ENCODE results near the gene JPH2.

JPH2 gene

DNA sequence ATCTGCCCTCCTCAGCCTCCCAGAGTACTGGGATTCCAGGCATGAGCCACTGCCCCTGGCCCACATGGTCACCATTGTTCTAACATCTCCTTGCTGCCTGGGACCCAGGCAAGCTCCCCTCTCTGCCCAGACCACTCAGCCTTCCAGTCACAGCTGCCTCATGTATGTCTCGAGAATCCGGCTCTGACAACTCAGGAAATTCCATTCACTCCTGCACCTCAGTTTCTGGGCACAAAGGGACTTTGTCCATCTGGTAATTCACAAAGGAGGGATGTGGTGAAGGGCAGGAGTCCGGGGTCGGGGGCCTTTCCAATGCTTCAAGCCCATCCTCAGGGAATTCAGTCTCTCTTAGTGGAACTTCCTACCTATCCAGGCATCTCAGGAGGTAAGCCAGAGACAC is 40.7 kb downstream of the JPH2 start:
- TF ChIP-seq, protein P1, sequence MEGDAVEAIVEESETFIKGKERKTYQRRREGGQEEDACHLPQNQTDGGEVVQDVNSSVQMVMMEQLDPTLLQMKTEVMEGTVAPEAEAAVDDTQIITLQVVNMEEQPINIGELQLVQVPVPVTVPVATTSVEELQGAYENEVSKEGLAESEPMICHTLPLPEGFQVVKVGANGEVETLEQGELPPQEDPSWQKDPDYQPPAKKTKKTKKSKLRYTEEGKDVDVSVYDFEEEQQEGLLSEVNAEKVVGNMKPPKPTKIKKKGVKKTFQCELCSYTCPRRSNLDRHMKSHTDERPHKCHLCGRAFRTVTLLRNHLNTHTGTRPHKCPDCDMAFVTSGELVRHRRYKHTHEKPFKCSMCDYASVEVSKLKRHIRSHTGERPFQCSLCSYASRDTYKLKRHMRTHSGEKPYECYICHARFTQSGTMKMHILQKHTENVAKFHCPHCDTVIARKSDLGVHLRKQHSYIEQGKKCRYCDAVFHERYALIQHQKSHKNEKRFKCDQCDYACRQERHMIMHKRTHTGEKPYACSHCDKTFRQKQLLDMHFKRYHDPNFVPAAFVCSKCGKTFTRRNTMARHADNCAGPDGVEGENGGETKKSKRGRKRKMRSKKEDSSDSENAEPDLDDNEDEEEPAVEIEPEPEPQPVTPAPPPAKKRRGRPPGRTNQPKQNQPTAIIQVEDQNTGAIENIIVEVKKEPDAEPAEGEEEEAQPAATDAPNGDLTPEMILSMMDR (IDR thresholded peaks at IDR 0.05; ENCODE audit: insufficient read depth, low read depth, low read length, missing control alignments), result no peak
- DNase-seq (ENCODE audit: low read depth), result no peak
- no peak overlapping the region for H3K4me3 ChIP-seq (ENCODE audit: low read length)

DNA sequence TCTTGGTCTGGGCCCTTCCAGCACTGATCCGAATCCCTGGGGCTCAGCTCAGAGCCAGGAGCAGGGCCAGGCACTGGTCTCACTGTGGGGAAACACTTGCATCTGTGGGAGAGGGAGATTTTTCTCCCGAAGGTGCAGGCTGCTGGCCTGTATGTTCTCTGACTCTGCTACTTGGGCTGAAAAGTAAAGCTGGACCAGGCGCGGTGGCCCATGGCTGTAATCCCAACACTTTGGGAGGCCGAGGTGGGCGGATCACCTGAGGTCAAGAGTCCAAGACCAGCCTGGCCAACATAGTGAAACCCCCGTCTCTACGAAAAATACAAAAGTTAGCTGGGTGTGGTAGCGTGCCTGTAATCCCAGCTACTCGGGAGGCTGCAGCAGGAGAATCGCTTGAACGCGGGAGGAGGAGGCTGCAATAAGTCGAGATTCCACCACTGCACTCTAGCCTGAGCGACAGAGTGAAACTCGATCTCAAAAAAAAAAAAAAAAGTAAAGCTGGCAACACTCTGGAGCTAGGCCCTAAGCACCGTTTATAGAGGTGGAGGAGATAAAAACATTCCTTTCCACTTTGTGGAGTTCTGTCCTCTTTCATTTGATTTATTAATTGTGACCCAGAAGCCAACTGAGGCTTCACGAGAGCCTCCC is 41.7 kb downstream of the JPH2 start:
- no peak overlapping the region for H3K4me3 ChIP-seq (ENCODE audit: low read length)
- DNase-seq (ENCODE audit: low read depth), result no peak
- TF ChIP-seq, protein P1 (IDR thresholded peaks at IDR 0.05; ENCODE audit: insufficient read depth, low read depth, low read length, missing control alignments), result no peak

DNA sequence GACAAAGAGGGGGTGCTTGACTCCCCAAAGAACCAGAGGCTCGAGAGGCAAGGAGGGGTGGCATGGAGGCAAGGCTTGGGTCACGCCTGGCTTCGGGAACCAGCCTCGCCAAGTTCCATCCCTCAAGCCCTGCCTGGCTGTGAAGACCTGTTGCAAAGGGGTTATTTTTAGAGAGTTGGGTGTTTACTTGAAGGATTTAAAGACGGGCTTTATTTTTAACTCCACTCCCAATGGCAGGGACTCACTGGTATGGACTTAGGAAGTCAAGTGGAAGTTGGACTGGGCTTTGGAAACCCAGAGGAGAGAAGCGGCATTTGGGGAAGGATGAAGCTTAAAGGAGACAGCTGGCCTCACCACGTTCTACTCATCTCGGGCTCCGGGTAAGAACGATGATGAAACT is 43.1 kb downstream of the JPH2 start:
- TF ChIP-seq, protein P1 (IDR thresholded peaks at IDR 0.05; ENCODE audit: insufficient read depth, low read depth, low read length, missing control alignments), result no peak
- H3K4me3 ChIP-seq (ENCODE audit: low read length), result no peak overlapping the region
- no peak for DNase-seq (ENCODE audit: low read depth)

DNA sequence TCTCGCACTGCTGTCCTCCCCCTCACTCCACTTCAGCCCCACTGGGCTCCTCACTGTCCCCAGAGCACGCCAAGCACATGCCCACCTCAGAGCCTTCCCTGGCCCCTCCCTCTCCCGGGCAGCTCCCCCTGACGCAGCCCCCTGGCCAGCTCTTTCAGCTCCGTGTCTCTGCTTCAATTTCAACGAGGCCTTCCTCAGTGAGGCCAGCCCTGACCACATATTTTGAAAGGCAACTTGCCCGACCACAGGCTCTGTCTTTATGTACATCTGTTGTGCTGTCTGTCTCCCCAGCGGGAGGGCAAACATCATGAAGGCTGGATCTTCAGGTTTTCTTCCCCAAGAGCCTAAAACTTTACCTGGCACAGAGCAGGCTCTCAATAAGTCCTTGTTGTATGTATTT is 44.6 kb downstream of the JPH2 start:
- TF ChIP-seq, protein P1 (IDR thresholded peaks at IDR 0.05; ENCODE audit: insufficient read depth, low read depth, low read length, missing control alignments), result no peak
- no peak for DNase-seq (ENCODE audit: low read depth)
- H3K4me3 ChIP-seq (ENCODE audit: low read length), result no peak overlapping the region

DNA sequence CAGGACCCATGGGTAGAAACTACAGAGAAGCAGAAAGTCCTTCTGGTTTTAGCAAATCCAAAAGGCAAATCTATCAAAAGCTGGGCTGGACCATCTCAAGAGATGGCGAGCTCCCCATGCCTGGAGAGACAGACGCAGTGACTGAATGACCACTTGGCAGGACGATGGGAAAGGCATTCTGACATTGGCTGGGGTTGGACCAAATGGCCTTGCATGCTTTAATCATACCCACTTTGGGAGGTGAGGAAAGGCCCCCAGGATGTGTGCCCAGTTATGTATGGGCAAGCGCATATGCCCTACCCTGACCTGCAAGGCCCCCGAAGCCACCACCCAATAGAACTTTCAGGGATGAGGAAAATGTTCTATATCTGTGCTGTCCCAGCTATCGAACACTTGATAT is 45.1 kb downstream of the JPH2 start:
- TF ChIP-seq, protein P1 (IDR thresholded peaks at IDR 0.05; ENCODE audit: insufficient read depth, low read depth, low read length, missing control alignments), result no peak
- H3K4me3 ChIP-seq (ENCODE audit: low read length), result no peak overlapping the region
- no peak for DNase-seq (ENCODE audit: low read depth)

DNA sequence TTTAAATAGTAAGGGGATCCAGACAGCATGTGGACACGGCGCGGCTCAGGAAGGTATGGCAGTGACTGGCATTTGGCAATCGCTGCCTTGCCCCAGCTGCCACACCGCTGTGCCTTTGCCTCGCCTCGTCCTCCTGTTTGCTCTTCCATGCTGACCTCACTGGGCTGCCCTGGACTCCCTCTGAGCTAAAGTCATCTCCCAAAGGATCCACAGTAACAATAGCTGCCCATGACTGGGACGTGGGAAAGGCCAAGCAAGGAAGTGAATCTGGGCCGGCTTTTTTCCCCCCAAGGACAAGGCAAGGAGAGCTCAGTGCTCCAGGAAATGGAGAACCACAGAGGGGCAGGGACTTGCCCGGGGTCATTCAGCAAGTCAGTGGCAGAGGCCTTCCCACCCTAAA is 48.1 kb downstream of the JPH2 start:
- TF ChIP-seq, protein P1 (IDR thresholded peaks at IDR 0.05; ENCODE audit: insufficient read depth, low read depth, low read length, missing control alignments), result no peak
- H3K4me3 ChIP-seq (ENCODE audit: low read length), result no peak overlapping the region
- DNase-seq (ENCODE audit: low read depth), result no peak

DNA sequence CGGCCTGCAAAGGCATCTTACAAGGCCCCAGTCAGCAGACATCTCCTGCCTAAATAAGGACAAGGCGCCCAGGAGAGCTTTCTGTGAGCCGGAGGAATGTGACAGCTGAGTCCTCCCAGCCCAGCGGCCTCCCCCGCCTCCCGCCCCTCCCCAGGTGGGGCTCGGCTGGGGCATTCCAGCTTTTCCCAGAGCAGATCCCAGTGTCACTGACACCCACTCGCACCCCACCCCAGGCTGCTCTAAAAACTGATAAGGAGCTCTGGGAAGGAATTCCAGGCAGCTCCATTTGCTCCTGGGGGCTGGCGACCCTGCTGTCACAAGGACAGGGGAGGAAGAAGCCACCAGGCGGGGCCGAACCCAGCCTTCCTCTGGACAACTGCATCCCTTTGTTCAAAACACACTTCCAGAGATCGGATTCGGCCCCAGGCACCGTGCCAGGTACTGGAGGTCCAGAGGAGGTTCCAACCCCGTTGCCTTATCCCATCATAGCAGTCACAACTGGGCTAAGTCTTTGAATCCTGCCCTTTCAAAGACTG is 49.7 kb downstream of the JPH2 start:
- DNase-seq (ENCODE audit: low read depth), result peak; percentile 76
- no peak overlapping the region for H3K4me3 ChIP-seq (ENCODE audit: low read length)
- TF ChIP-seq, protein P1 (IDR thresholded peaks at IDR 0.05; ENCODE audit: insufficient read depth, low read depth, low read length, missing control alignments), result no peak
